Measurements from ENCODE around the gene CHPT1.

The CHPT1 gene

DNA sequence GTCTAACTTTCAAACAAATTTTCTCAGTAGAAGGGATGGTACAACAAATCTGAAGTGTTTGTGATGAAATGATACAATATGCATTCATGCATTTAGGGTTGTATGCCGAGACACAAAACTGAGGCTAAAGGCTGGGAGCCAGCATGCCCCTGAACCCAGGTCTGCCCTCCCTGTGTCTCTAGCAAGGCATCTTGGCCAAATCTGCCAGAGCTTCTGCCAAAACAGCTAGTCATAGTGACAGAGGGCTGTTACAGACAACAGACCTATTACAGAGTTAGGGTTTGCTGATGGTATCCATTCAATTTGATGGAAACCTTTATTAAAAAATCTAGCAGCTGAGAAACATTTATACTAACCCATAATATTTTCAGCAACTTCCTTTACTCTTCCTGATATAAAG is 11.3 kb upstream of the CHPT1 start:
- no peak for DNase-seq

DNA sequence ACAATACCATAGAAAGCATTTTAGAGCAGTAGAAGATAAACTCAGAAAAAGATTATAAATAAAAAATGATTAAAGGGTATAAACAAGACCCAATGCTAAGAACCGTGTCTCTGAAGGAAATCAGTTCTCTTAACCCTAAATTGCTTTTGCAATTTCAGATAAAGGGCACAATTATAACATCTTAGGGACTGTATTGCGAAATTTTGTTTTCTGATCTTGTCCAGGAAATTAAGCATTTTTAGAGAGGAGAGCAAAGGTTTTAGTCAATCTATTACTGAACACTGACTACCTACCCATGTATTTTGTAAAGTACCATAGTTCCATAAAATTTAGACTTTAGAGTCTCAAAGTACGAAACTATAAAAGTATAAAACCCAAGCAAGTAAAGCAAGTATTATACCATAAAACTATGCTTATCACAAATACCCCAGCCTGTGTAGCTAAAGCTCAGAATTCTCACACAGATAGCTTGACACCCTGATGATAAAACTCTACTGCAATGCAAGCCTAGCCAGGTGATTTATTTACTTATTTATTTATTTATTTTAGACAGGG is 6.8 kb upstream of the CHPT1 start:
- DNase-seq, result no peak

DNA sequence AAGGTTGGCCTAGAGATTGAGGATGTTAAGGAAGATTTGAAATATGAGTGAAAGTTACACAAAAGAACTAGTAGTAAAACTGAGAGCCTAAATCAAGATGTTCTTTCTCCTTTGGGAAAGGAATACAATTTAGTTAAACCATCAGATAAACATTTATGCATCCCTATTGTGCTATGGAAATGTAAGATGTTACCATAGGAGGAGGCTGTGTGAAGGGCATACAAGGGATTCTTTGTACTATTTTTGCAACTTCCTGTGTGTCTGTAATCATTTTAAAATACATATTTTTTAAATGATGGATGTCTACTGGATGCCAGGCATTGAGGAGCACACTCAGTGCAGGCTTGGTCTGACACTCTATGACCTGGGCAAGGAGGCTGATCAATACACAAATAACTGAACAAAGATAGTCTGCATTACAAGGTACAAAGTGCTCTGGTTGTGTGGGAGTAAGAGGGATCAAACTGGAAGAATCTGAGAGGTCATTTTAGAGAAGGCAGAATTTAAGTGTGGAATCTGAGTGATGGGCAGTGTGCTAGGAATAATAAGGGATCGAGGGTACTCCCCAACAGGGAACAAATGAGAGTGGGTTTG is 5.8 kb upstream of the CHPT1 start:
- no peak for DNase-seq

DNA sequence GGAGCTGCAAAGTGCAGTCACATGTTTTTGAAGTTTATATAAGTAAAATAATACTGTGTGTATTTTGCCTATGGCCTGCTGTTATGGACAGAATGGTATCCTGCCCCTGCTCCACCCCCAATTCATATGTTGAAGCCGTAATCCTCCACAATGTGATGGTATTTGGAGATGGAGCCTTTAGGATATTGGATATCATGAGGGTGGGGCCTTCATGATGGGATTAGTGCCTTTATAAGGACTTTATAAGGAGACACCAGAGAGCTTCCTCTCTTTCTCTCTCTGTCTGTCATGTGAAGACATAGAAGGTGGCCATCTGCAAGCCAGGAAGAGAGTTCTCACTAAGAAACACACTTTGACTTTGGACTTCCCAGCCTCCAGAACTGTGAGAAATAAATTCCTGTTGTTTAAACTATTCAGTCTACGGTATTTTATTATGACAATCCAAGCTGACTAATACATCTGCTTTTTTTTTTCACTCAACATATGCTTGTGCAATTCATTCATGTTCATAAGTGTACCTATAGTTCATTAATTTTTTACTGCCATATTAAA is 3.1 kb upstream of the CHPT1 start:
- DNase-seq, result no peak

DNA sequence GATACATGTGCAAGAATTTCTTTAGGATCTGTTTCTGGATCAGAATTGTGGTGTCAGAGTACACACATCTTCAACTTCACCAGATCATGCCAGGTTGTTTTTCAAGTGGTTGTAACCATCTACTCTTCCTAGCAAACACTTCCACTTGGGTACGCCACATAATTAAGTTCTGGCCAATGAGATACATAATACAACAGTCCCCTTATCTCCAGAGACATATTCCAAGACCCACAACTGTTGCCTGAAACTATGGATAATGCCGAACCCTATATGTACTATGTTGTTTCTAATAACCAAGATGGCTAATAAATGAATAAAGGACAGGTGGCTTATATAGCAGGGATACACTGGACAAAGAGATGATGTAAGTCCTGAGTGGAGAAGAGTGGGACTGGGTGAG is 2.5 kb upstream of the CHPT1 start:
- DNase-seq, result no peak

DNA sequence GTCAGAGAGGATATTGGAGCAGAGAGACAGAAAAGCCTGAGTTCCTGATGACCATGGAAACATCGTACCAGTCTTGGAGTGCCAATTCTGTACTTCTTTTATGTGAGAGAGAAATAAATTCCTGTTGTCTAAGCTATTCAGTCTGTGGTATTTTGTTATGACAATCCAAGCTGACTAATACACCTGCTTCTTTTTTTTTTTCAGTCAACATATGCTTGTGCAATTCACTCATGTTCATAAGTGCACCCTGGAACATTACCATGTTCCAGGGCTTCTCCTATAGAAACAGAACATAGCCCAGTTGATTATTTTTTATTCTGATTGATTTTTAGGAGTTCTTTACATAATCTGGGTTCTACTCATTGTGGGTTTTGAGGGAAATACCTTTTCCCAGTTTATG is 1.7 kb upstream of the CHPT1 start:
- DNase-seq, result no peak

DNA sequence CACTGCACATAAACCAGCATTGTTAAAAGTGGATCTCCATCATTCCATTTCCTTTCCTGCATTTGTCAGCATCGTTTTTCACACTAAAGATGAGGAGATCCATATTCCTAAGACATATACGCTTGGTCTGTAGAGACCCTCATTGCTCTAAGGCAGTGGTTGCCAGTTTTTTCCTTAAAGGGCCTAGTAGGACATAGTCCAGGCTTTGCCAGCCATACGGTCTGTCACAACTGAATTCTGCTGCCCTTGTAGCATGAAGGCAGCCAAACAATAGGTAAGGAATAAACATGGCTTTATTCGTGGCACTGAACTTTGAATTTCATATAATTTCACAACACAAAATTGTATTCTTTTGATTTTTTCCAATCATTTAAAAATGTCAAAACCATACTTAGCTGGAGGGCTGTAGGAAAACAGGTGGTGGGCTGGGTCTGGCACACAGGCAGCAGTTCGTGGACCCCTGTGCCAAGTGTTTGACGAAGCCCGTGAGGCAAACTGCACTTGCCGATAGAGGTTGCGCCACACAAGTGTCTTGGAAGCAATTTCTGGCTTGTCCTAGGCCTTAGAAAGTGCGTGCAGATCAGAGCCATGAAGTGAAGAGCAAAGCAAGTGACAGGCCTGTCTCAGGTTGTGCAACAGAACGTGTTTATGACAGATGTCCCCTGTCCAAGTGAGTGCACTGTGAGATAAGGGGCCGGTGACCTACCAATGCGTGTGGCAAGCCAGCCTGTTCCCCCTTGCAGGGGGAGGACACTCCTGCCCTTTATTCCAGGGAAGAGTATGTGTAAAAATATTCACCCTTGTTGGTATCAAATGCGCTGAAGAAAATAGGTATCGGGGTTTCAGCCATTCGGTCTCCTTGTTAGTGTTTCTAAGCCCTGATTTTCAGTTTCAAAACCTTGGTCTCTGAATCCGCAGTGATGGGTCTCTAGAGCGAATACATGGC is 916 bp upstream of the CHPT1 start:
- DNase-seq, result no peak

DNA sequence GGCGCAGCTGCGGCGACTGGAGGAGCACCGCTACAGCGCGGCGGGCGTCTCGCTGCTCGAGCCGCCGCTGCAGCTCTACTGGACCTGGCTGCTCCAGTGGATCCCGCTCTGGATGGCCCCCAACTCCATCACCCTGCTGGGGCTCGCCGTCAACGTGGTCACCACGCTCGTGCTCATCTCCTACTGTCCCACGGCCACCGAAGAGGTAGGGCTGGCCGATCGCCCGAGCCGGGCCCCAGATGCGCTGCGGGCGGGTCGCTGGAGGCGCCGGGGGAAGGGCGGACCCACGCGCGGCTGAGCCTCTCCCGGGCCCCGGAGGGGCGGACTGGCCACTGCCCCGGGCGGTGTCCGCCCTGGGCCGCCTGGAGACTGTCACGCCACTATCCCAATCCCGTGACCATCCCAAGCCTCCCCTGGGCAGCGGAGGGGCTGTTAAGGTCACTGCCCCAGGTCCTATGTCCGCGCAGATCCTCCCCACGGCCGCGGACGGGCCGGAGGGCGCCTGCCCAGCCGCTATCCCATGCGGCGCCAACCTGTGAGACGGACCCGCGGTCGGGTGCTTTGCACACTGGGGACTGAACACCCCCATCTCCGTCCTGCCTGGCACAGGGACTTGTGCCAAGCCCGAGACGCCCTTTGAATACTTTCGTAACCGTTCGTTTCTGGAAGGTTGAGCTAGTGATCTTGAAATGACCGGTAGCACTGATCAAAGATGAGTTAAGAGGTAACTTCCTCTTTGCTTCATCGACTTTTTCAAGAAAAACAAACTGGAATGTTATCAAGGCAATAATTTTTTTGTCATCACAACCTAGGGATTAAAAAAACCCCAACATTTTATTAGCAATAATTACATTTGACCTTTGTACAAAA is 725 bp downstream of the CHPT1 start:
- peak in 3 of 5 donors; percentile 11 to 33 (median 12) for DNase-seq

DNA sequence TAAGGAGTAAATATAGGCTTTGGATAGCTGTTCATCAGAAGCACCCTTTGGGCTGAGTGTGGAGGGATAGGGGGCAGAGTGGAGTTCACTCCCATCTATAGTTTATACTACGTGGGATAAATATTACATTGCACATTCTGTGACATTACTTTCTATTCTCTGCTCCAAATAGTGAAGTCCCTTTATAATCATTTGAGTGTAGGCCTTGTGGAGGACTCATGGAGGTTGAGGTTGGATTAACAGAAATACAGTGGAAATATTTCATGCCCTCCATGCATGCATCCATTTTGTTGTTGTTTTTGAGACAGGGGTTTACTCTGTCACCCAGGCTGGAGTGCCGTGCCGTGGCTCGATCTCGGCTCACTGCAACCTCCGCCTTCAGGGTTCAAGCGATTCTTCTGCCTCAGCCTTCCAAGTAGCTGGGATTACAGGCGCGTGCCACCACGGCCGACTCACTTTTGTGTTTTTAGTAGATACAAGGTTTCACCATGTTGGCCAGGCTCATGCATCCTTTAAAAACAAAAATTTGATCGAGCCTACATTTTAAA is 1.4 kb downstream of the CHPT1 start:
- DNase-seq, result no peak

DNA sequence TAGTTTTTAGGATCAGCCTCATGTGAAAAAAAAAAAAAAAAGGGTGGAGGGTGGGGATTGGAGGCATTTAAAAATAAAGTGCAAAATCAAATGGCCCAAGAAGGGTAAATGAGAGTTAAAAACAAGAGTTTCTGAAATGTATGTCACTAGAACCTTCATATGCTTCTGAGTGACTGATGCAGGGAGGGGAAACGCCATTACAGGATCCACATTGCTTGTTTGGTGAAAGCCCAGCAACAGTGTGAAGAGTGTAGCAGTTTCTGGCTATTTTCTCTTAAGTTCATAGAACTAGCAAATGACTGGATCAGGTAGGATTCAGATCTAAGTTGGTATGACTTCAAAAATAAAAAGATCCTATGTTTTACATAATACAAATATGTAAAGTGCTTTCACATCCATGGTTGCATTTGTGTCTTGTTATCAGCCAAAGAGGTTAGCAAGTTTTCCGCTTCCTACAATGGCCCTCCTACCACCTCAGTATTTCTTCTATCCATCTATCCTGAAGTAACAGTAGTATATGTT is 2.9 kb downstream of the CHPT1 start:
- DNase-seq, result no peak

DNA sequence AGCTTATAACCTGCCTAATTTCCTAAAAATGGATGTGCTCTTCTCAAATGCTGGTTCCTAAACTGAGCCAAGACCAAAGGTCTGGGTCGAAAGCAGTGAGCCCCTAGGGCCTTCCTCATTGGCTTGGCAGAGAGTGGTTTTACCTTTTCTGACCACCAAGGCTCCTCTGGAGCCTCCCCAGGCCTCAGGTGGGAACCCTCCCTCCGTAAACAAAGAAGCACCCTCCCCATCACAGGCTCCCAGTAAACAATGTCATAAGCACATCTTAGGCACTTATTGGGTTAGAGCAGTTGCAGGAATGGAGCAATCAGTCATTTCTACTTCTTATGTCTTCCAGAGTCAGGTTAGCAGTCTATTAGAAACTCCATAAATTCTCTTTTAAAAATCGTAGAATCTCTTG is 6.0 kb downstream of the CHPT1 start:
- no peak for DNase-seq

DNA sequence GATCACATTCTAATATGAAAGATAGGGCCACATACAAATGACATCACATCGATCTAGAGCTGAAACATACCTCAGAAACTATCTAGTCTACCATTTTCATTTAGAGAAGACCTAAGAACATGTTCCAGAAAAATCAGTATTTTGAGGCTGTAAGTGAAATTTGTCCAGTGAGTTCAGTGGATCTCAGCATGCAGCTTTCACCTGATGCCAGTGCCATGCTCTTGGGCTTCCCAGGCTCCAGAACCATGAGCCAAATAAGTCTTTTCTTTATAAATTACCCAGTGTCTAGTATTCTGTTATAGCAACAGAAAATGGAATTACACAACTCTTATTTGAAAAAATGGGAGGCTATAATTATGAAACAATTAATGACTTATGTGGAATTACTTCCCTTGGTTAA is 9.0 kb downstream of the CHPT1 start:
- no peak for DNase-seq

DNA sequence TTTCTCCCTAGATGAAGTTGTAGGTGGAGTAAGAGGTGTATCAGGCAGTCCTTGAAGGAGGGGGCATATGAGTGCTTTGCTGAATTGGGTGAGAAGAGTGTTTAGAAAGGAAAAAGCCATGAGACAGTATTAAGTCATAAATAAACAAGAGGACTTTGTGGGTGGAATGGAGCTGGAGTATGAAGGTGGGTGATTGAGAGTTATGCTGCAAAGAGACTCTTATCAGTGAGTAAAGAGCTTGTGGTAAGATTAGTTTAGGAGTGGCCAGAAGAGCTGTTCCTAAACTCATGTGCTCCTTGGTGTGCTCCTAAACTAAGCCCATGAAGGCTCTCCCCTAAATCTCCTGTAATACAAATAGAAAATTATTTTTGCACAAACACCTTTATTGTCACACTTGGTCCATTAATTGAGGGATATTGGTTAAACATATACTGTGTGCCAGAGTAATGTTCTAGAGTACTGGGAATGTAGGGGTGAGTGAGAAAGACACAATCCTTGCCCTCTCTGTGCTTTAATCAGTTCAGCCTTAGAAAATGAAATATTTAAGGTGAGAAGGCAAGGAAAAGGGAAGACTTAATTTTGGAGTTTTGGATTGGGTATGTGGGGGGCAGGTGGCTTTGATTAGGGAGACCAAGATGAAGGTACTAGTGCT is 9.8 kb downstream of the CHPT1 start:
- no peak for DNase-seq

DNA sequence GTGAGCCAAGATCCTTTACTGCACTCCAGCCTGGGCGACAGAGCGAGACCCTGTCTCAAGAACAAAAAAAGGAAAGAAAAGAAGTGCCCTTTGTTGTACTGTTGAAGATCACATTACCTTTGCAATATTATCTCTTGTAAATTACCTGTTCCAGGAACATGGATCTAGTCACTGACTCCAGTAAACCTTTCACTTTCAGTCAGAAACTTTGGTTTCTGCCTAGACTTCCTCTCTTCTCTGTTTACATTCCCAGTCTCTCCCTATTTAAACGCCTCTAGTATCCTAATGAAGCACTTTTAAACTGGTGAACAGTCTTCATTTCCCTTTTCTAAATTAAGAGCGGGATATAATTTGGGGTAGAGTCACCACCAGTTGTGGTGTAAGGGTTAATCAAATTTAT is 12.8 kb downstream of the CHPT1 start:
- DNase-seq, result no peak

DNA sequence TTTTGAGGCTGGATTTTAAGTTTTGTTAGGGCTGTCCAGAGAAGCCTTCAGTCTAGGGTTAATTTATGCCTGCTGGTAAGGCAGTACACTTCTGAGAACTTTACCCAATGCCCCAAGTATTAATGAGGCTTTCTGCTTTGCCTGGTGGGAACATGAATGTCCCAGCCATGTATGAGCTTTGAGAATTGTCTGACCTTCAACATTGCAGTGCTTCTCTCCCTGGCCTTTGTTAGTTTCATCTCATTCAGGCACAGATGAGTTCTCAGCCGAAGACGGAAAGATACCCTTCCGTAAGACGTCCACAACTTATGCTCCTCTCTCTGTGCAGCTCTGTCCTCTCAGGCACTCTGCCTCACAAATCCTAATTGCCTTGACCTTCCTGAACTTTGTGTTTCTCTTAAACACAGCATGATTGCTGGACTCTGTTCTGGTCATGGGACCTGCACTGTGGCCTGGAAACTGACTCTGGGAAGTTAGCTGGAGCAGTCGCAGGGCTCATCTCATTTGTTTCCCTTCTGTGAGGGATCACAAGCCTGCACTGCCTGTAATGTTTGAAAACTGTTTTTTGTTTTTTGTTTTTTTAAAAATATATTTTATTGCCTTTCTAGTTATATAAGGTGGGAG is 15.7 kb downstream of the CHPT1 start:
- no peak for DNase-seq

DNA sequence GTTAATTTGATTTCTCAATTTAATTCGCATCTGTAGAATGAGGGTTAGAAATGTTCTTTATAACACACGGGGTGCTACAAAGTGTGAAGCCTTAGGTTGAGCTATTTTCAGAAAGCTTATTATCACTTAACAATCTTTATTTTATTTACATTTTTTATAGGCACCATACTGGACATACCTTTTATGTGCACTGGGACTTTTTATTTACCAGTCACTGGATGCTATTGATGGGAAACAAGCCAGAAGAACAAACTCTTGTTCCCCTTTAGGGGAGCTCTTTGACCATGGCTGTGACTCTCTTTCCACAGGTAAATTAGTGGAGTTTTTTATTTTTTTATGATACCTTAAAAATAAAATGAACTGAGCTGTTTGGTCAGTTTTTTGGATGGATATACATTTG is 16.5 kb downstream of the CHPT1 start:
- DNase-seq, result no peak

DNA sequence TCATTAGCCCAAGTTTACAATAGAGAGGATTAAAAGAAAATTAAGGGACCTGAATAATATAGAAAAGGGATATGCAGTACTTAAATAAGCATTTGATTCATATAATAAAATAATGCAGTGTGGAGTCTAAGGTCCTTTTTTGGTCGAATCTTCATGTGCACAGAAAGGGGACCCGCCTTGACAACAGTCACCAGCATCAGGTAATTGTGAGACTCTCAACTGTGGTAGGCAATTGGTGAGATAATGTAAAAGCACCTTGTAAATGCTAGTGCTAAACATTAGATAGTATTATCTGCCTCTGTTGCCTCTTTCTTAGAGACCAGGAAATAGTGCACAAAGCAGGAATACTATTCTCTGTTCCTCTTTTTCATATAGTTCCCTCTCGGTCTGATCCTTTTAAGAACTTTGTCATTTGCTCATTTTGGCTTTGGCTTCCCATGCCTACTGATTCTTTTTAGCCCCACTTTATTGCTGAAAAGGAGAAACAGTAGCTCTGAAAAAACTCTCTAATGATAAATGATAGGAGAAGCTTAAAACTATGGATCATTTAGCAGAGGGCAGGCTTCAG is 17.5 kb downstream of the CHPT1 start:
- DNase-seq, result no peak

DNA sequence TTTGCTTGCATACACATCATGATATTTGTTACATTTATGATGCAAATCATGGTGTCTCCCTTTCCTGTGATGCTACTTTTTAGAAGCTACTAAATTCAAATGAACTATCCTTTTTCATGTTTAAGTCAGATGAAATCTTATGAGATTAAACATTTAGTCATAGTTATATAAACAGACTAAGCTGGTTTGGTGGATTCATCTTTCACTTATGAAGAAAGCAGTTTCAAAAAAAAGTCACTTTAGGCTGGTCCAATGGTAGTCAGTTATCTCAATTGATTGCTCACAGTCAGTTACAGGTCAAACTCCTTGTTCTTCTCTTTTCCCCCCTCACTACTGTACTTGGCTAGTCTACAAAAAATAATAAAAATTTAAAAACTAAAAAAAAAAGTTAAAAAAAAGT is 22.1 kb downstream of the CHPT1 start:
- no peak for DNase-seq

DNA sequence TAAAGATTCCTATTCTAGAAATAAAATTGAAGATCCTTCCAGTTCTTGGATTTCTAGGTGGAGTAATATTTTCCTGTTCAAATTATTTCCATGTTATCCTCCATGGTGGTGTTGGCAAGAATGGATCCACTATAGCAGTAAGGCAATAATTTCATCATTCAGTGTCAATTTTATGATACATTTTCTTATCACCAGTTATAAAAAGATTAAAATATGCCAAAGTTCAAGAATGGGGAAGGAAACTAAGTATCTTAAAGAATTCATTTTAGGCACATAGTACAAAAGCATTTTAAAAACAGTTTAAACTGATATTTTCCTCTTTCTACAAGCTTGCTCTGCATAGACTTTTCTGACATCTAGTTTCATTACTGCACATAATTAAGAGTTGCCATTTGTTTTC is 22.7 kb downstream of the CHPT1 start:
- no peak for DNase-seq

DNA sequence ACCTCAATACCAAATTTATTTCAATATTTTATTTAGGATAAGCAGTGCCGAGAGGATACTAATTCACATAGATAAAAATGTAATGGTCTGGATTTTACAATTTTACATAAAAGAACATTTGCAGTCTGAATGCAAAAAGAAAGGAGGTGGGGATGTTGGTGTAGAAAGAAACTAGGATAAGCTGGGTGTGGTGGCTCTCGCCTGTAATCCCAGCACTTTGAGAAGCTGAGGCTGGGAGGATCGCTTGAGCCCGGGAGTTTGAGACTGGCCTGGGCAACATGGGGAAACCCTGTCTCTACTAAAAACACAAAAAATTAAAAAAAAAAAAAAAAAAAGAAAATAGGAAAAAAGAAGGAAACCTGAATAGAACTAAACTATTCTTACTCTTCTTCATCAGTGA is 25.0 kb downstream of the CHPT1 start:
- no peak for DNase-seq

DNA sequence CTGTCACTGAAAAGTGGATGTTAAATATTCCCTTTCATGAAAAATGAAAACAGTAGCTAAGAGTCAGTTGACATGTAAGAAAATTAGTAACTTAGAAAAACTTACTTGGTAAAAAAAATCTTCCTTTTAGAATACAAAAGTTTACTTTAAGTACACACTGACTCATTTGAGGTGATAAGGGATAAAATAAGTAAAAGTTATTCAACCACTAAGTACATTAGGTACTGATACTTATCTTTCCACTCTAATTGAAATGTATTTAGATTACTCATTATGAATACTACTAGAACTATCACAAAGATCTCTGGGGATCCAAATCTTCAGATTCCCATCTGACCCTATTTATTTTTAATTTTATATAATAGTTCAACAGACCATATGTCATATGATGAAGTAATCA is 29.7 kb downstream of the CHPT1 start:
- no peak for DNase-seq
